ENCODE measurements around the gene TMPRSS12. TPM values are rescaled to one million over a fixed set of nuclear protein-coding genes. Genes with fewer than 3 reads are reported as not detected.
A peak's percentile ranks its signal among the peaks of the same experiment; 100 is the strongest.

TMPRSS12 gene
- total and polyA plus RNA-seq, 9 of the 15 experiments (the other 6 are each of a cell fraction or from before 2014, with no cell fraction given), result 0.04 TPM; not detected in 8

- TF ChIP-seq ZBTB5 (IDR thresholded peaks at IDR 0.05), result no peak
- TF ChIP-seq NFATC3 (IDR thresholded peaks at IDR 0.05), result no peak
- no peak for TF ChIP-seq SRSF7 (optimal IDR thresholded peaks at IDR 0.05; ENCODE audit: low read depth, low read length)
- no peak for TF ChIP-seq MED1 (CRISPR knock-in tag; IDR thresholded peaks at IDR 0.05; ENCODE audit: borderline replicate concordance)
- peak; percentile 40 to 59; a peak in 2 of 4 replicates for TF ChIP-seq TRIM24 (IDR thresholded peaks at IDR 0.05)
- TF ChIP-seq RBM25 (IDR thresholded peaks at IDR 0.05; ENCODE audit: low read depth, low read length, severe bottlenecking), result no peak
- TF ChIP-seq ZNF444 (CRISPR knock-in tag; IDR thresholded peaks at IDR 0.05), result no peak
- peak in 1 of 2 experiments; percentile 36; a peak in 1 of 4 replicates for TF ChIP-seq TBL1XR1 (IDR thresholded peaks at IDR 0.05; ENCODE audit: low read length in 2 of 2)
- no peak for TF ChIP-seq HDAC6 (IDR thresholded peaks at IDR 0.05; ENCODE audit: low read depth, low read length)
- peak; percentile 66 for TF ChIP-seq LEF1 (IDR thresholded peaks at IDR 0.05)
- TF ChIP-seq FOXM1 (IDR thresholded peaks at IDR 0.05; ENCODE audit: low read depth), result peak; percentile 40; the same call in 1 of the 2 replicates
- no peak for TF ChIP-seq FOXM1 (CRISPR knock-in tag; IDR thresholded peaks at IDR 0.05; ENCODE audit: low read depth)
- 0 out of 2 replicates have a peak, but pooled peaks have one; percentile 27 for TF ChIP-seq EP400 (IDR thresholded peaks at IDR 0.05)
- TF ChIP-seq ZKSCAN1 (IDR thresholded peaks at IDR 0.05; ENCODE audit: low read depth, low read length), result no peak
- no peak for TF ChIP-seq ZNF41 (CRISPR knock-in tag; conservative IDR thresholded peaks at IDR 0.05)
- TF ChIP-seq ATF2 (CRISPR knock-in tag; IDR thresholded peaks at IDR 0.05), result no peak
- TF ChIP-seq BHLHE40 (IDR thresholded peaks at IDR 0.05; ENCODE audit: low read length), result peak; percentile 92
- peak; percentile 31; the same call in 1 of the 2 replicates for TF ChIP-seq NCOR1 (IDR thresholded peaks at IDR 0.05)
- TF ChIP-seq THRAP3 (IDR thresholded peaks at IDR 0.05; ENCODE audit: borderline replicate concordance), result no peak
- TF ChIP-seq ARNT (IDR thresholded peaks at IDR 0.05), result no peak
- TF ChIP-seq TCF3 (CRISPR knock-in tag; IDR thresholded peaks at IDR 0.05), result peak; percentile 71; the same call in 1 of the 2 replicates
- no peak for TF ChIP-seq ZNF79 (CRISPR knock-in tag; IDR thresholded peaks at IDR 0.05; ENCODE audit: low read depth)
- no peak for TF ChIP-seq ELF4 (CRISPR knock-in tag; IDR thresholded peaks at IDR 0.05)
- TF ChIP-seq TAF9B (IDR thresholded peaks at IDR 0.05; ENCODE audit: partially characterized antibody), result no peak
- TF ChIP-seq RBM14 (IDR thresholded peaks at IDR 0.05; ENCODE audit: borderline replicate concordance, insufficient read depth, low read depth, low read length), result no peak
These were observed 94.2 kb downstream of the TMPRSS12 start (continued) for GRCh38 chr12:50936821-50937530.
